ENCODE results near the gene KCNK15. TPM values are rescaled to one million over a fixed set of nuclear protein-coding genes. Genes with fewer than 3 reads are reported as not detected.

Gene KCNK15
- total RNA-seq, 4 donors from 2014 or later: 2.5 to 5.1 (median 3.4) TPM

DNA sequence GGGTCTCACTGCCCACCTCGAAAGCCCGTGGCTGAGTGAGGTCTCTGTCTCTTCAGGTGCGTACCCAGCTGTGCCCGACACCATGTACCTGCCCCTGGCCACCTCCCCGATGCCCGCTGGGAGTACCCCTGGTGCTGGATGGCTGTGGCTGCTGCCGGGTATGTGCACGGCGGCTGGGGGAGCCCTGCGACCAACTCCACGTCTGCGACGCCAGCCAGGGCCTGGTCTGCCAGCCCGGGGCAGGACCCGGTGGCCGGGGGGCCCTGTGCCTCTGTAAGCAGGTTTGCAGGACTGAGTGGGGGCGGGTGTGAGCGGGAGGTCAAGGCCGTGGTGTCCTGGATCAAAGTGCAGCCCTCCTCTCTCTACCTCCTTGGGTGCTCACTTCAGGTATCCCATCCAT lies 25.8 kb upstream of the KCNK15 start:
- intact Hi-C loops (cut with DNase I): no loop called here
- TF ChIP-seq, protein P1, sequence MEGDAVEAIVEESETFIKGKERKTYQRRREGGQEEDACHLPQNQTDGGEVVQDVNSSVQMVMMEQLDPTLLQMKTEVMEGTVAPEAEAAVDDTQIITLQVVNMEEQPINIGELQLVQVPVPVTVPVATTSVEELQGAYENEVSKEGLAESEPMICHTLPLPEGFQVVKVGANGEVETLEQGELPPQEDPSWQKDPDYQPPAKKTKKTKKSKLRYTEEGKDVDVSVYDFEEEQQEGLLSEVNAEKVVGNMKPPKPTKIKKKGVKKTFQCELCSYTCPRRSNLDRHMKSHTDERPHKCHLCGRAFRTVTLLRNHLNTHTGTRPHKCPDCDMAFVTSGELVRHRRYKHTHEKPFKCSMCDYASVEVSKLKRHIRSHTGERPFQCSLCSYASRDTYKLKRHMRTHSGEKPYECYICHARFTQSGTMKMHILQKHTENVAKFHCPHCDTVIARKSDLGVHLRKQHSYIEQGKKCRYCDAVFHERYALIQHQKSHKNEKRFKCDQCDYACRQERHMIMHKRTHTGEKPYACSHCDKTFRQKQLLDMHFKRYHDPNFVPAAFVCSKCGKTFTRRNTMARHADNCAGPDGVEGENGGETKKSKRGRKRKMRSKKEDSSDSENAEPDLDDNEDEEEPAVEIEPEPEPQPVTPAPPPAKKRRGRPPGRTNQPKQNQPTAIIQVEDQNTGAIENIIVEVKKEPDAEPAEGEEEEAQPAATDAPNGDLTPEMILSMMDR (IDR thresholded peaks at IDR 0.05): no peak
- no peak for TF ChIP-seq POLR2A (IDR thresholded peaks at IDR 0.05)
- Histone ChIP-seq H3K4me3 (replicated peaks in 1 of 3) (no peak overlapping the region), H3K4me1 (peaks cover 5 to 20% of the 10 kb centered on the region in 2 donors), H3K27ac (peak overlapping the region in 2 of 3 donors; percentile 39 to 49), H3K36me3 (no peaks in the 10 kb centered on the region), H3K27me3 (no peaks in the 10 kb centered on the region), H3K9me3 (no peaks in the 10 kb centered on the region)
- WGBS, 2 donors: 94 to 95% methylated on average over 8 to 9 of the region's 19 CpGs
- no peak for DNase-seq

- intact Hi-C loops (cut with DNase I): no loop called here
- no peak overlapping the region for H3K4me3 ChIP-seq (replicated peaks in 1 of 3)
- peak; percentile 83 to 92 for DNase-seq
- peak overlapping the region; percentile 4 to 71 (median 49) for H3K27ac ChIP-seq
- TF ChIP-seq, protein P1 (IDR thresholded peaks at IDR 0.05): no peak
- TF ChIP-seq POLR2A (IDR thresholded peaks at IDR 0.05): no peak
- no peaks in the 10 kb centered on the region for H3K36me3 ChIP-seq
- H3K27me3 ChIP-seq: no peaks in the 10 kb centered on the region
- H3K4me1 ChIP-seq: peaks cover 4 to 18% of the 10 kb centered on the region in 2 donors
- 14 to 33% methylated on average over 6 to 7 of the region's 7 CpGs for WGBS, 2 donors
- no peaks in the 10 kb centered on the region for H3K9me3 ChIP-seq
Observed at GRCh38 chr20:44720621-44720996, 25.1 kb upstream of the KCNK15 start.

- Histone ChIP-seq H3K9me3 (no peaks in the 10 kb centered on the region), H3K4me1 (peaks cover 4 to 18% of the 10 kb centered on the region in 2 donors), H3K27me3 (no peaks in the 10 kb centered on the region), H3K4me3 (replicated peaks in 1 of 3) (no peak overlapping the region), H3K36me3 (no peaks in the 10 kb centered on the region), H3K27ac (peak overlapping the region; percentile 4 to 71 (median 49))
- intact Hi-C loops (cut with DNase I): no loop called here
- no peak for DNase-seq
- WGBS, 2 donors: 55 to 70% methylated on average over 11 of the region's 11 CpGs
- TF ChIP-seq POLR2A (IDR thresholded peaks at IDR 0.05): no peak
Observed at GRCh38 chr20:44720997-44721784, 24.5 kb upstream of the KCNK15 start.

- no peak for TF ChIP-seq POLR2A (IDR thresholded peaks at IDR 0.05)
- TF ChIP-seq, protein P1 (IDR thresholded peaks at IDR 0.05): no peak
- no peak for DNase-seq
- Histone ChIP-seq H3K27me3 (no peaks in the 10 kb centered on the region), H3K4me1 (peaks cover 4 to 18% of the 10 kb centered on the region in 2 donors), H3K27ac (peak overlapping the region in 1 of 3 donors; percentile 30), H3K36me3 (no peaks in the 10 kb centered on the region), H3K4me3 (replicated peaks in 1 of 3) (no peak overlapping the region), H3K9me3 (no peaks in the 10 kb centered on the region)
- intact Hi-C loops (cut with DNase I): no loop called here
- WGBS, 2 donors: 94 to 95% methylated on average over 1 of the region's 1 CpG
Observed at GRCh38 chr20:44721785-44722054, 23.9 kb upstream of the KCNK15 start.

- no peak overlapping the region for H3K4me3 ChIP-seq (replicated peaks in 1 of 3)
- intact Hi-C loops (cut with DNase I): no loop called here
- H3K4me1 ChIP-seq: peaks cover 4 to 18% of the 10 kb centered on the region in 2 donors
- TF ChIP-seq, protein P1 (IDR thresholded peaks at IDR 0.05): no peak
- TF ChIP-seq POLR2A (IDR thresholded peaks at IDR 0.05): no peak
- no peaks in the 10 kb centered on the region for H3K36me3 ChIP-seq
- no peaks in the 10 kb centered on the region for H3K27me3 ChIP-seq
- H3K27ac ChIP-seq: no peak overlapping the region
- DNase-seq: no peak
- no peaks in the 10 kb centered on the region for H3K9me3 ChIP-seq
- 95 to 97% methylated on average over 2 of the region's 2 CpGs for WGBS, 2 donors
Observed at GRCh38 chr20:44722990-44723389, 22.7 kb upstream of the KCNK15 start.

All from thyroid gland (tissue), 4 donors.